ENCODE measurements around the gene EXOC6. TPM values are rescaled to one million over a fixed set of nuclear protein-coding genes. Genes with fewer than 3 reads are reported as not detected.

The EXOC6 gene
- 19.6 TPM for total RNA-seq
- long read RNA-seq, transcript EXOC6-201 (22 exons, 3,564 nt) = major isoform, 10 of 26 reads
- long read RNA-seq, partial matches to known transcripts = 3 of 26 reads
- long read RNA-seq, other reads (novel, unspliced or antisense) = 11 of 26 reads

GRCh38 chr10:92848441-92849233, at the start of gene EXOC6:
EXOC6 (plus strand) TSS chr10:92848520; CDS start chr10:92848534, 14 bp downstream.
- ATAC-seq = peak; percentile 93 to 94

GRCh38 chr10:92799568-92799967, 48.8 kb upstream of the EXOC6 start:
- Histone ChIP-seq H3K36me3 (no peaks in the 10 kb centered on the region), H3K4me1 (no peaks in the 10 kb centered on the region), H3K9me3 (peaks cover 5% of the 10 kb centered on the region), H3K4me3 (no peak overlapping the region), H3K27me3 (ENCODE audit: low read depth) (no peaks in the 10 kb centered on the region), H3K27ac (no peak overlapping the region)
- DNase-seq (no peak), ATAC-seq (no peak)
- intact Hi-C loops (cut with DNase I) = no loop called here
- no peak for TF ChIP-seq CTCF (IDR thresholded peaks at IDR 0.05)

More at GRCh38 chr10:92848441-92849233, at the start of gene EXOC6:
- Histone ChIP-seq H3K27me3 (ENCODE audit: low read depth) (no peaks in the 10 kb centered on the region), H3K9me3 (no peaks in the 10 kb centered on the region), H3K4me1 (peaks cover 33% of the 10 kb centered on the region), H3K4me3 (peak within 1 kb of the TSS; percentile 97), H3K27ac (peak within 1 kb of the TSS; percentile 91), H3K36me3 (no peaks in the 10 kb centered on the region)
- TF ChIP-seq CTCF (IDR thresholded peaks at IDR 0.05) = peak; percentile 18
- peak; percentile 91 for DNase-seq
- intact Hi-C loops (cut with DNase I) = no loop called here

GRCh38 chr10:92800134-92800733, 48.1 kb upstream of the EXOC6 start:
- Histone ChIP-seq H3K27me3 (ENCODE audit: low read depth) (no peaks in the 10 kb centered on the region), H3K4me1 (no peaks in the 10 kb centered on the region), H3K27ac (no peak overlapping the region), H3K4me3 (no peak overlapping the region), H3K9me3 (peaks cover 5% of the 10 kb centered on the region), H3K36me3 (no peaks in the 10 kb centered on the region)
- ATAC-seq = peak in 1 of 2 donors; percentile 28
- TF ChIP-seq CTCF (IDR thresholded peaks at IDR 0.05) = no peak
- intact Hi-C loops (cut with DNase I) = no loop called here
- DNase-seq = no peak

GRCh38 chr10:92801978-92802872, 46.1 kb upstream of the EXOC6 start:
- no peak for TF ChIP-seq CTCF (IDR thresholded peaks at IDR 0.05)
- peaks cover 3% of the 10 kb centered on the region for H3K9me3 ChIP-seq
- DNase-seq (no peak), ATAC-seq (no peak)
- H3K27me3 ChIP-seq (ENCODE audit: low read depth) = no peaks in the 10 kb centered on the region
- no peaks in the 10 kb centered on the region for H3K36me3 ChIP-seq
- no peak overlapping the region for H3K27ac ChIP-seq
- intact Hi-C loops (cut with DNase I) = no loop called here
- H3K4me1 ChIP-seq = no peaks in the 10 kb centered on the region
- H3K4me3 ChIP-seq = no peak overlapping the region

GRCh38 chr10:92809840-92810239, 38.5 kb upstream of the EXOC6 start:
- H3K9me3 ChIP-seq = no peaks in the 10 kb centered on the region
- no peak overlapping the region for H3K27ac ChIP-seq
- H3K4me3 ChIP-seq = no peak overlapping the region
- DNase-seq (no peak), ATAC-seq (no peak)
- H3K4me1 ChIP-seq = no peaks in the 10 kb centered on the region
- peaks cover 3% of the 10 kb centered on the region for H3K27me3 ChIP-seq (ENCODE audit: low read depth)
- intact Hi-C loops (cut with DNase I) = no loop called here
- H3K36me3 ChIP-seq = no peaks in the 10 kb centered on the region
- no peak for TF ChIP-seq CTCF (IDR thresholded peaks at IDR 0.05)

Data from lower lobe of right lung (tissue), 2 donors.